CD14-positive monocyte (primary cell): ENCODE measurements around the gene SERINC2. TPM values are rescaled to one million over a fixed set of nuclear protein-coding genes. Genes with fewer than 3 reads are reported as not detected.

Experiments used
- DNase-seq, 3 donors: peaks; one replicate each; pipeline ENCODE4 v3.0.0-alpha.2; 2011 to 2022
- H2AFZ ChIP-seq: 2 replicates; pipeline ENCODE4 v1.6.0; 2012; ENCODE audit warnings: mild to moderate bottlenecking, low read depth, low read length, inconsistent platforms; ENCODE audit not compliant: insufficient read depth, poor library complexity, severe bottlenecking
- H3K27ac ChIP-seq, 2 donors: 1 replicate in 1 of 2; 2 replicates in 1 of 2; pipeline ENCODE4 v1.5.1; 2012 to 2013; ENCODE audit warnings: low read length in 2 of 2, control low read depth in 1 of 2, inconsistent platforms in 1 of 2, low read depth in 1 of 2, mild to moderate bottlenecking in 1 of 2
- H3K27me3 ChIP-seq, 2 donors: one replicate each; pipeline versions ENCODE4 v1.6.0 to v1.6.1; 2011 to 2013; ENCODE audit warnings: low read length in 2 of 2; ENCODE audit not compliant: control insufficient read depth in 2 of 2, insufficient read depth in 2 of 2
- H3K36me3 ChIP-seq, 2 donors: replicated peaks in 1 of 2; 1 replicate in 1 of 2; 2 replicates in 1 of 2; pipeline versions ENCODE4 v1.5.1 to v1.6.1; 2012 to 2013; ENCODE audit warnings: low read length in 2 of 2, control low read depth in 1 of 2, inconsistent platforms in 1 of 2, mild to moderate bottlenecking in 1 of 2; ENCODE audit not compliant: insufficient read depth in 2 of 2, control insufficient read depth in 1 of 2
- H3K4me1 ChIP-seq, 2 donors: 1 replicate in 1 of 2; 2 replicates in 1 of 2; pipeline versions ENCODE4 v1.5.1 to v1.6.1; 2012 to 2013; ENCODE audit warnings: low read length in 2 of 2, control low read depth in 1 of 2, inconsistent platforms in 1 of 2, mild to moderate bottlenecking in 1 of 2, moderate library complexity in 1 of 2; ENCODE audit not compliant: insufficient read depth in 2 of 2, control insufficient read depth in 1 of 2
- H3K4me2 ChIP-seq: replicated peaks from 2 replicates; pipeline ENCODE3; 2012; ENCODE audit warnings: low read length, moderate library complexity, mild to moderate bottlenecking; ENCODE audit not compliant: poor library complexity, severe bottlenecking; ENCODE audit errors: extremely low read depth
- H3K4me3 ChIP-seq, 3 experiments: fragments of 200-600 bp in 1 of 3; sonication (generic) in 1 of 3; replicated peaks in 1 of 3; 1 replicate in 2 of 3; 2 replicates in 1 of 3; pipeline ENCODE4 v1.5.1; 2011 to 2013; ENCODE audit warnings: low read length in 3 of 3, mild to moderate bottlenecking in 3 of 3, control low read depth in 2 of 3, low read depth in 2 of 3, inconsistent platforms in 1 of 3, moderate library complexity in 1 of 3
- H3K79me2 ChIP-seq: 2 replicates; pipeline ENCODE4 v1.6.0; 2012; ENCODE audit warnings: mild to moderate bottlenecking, control low read depth, inconsistent platforms, low read length, moderate library complexity; ENCODE audit not compliant: insufficient read depth
- H3K9ac ChIP-seq: 2 replicates; pipeline ENCODE4 v1.6.0; 2017; ENCODE audit warnings: low read length, mild to moderate bottlenecking; ENCODE audit not compliant: insufficient read depth, poor library complexity, severe bottlenecking
- H3K9me3 ChIP-seq, 2 donors: replicated peaks in 1 of 2; 1 replicate in 1 of 2; 2 replicates in 1 of 2; pipeline versions ENCODE4 v1.5.1 to v1.6.1; 2012 to 2013; ENCODE audit warnings: low read length in 2 of 2, control low read depth in 1 of 2; ENCODE audit not compliant: control insufficient read depth in 1 of 2, insufficient read depth in 1 of 2
- H4K20me1 ChIP-seq: 2 replicates; pipeline ENCODE4 v1.6.0; 2012; ENCODE audit warnings: mild to moderate bottlenecking, low read length, control low read depth, moderate library complexity; ENCODE audit not compliant: insufficient read depth
- H3K27ac Mint-ChIP-seq, 7 donors: one replicate each; pipeline ENCODE4 v1.8.0; 2020; ENCODE audit warnings: mild to moderate bottlenecking in 7 of 7, mixed read lengths in 7 of 7, moderate library complexity in 6 of 7, inconsistent platforms in 2 of 7
- H3K27me3 Mint-ChIP-seq, 3 donors: one replicate each; pipeline ENCODE4 v1.8.0; 2021 to 2022; ENCODE audit warnings: low read depth in 3 of 3, mild to moderate bottlenecking in 3 of 3, mixed read lengths in 3 of 3, moderate library complexity in 3 of 3, inconsistent platforms in 1 of 3
- H3K36me3 Mint-ChIP-seq, 2 donors: one replicate each; pipeline ENCODE4 v1.8.0; 2020; ENCODE audit warnings: mixed read lengths in 2 of 2, inconsistent platforms in 1 of 2, mild to moderate bottlenecking in 1 of 2
- H3K4me1 Mint-ChIP-seq: one replicate; pipeline ENCODE4 v1.8.0; 2020; ENCODE audit warnings: mild to moderate bottlenecking, mixed read lengths
- H3K4me3 Mint-ChIP-seq, 2 donors: one replicate each; pipeline ENCODE4 v1.8.0; 2020; ENCODE audit warnings: mild to moderate bottlenecking in 2 of 2, mixed read lengths in 2 of 2, moderate library complexity in 1 of 2
- H3K9me3 Mint-ChIP-seq, 7 donors: one replicate each; pipeline ENCODE4 v1.8.0; 2020 to 2022; ENCODE audit warnings: mixed read lengths in 7 of 7, mild to moderate bottlenecking in 6 of 7, moderate library complexity in 6 of 7, inconsistent platforms in 2 of 7
- WGBS: methylation state at CpG from one replicate; pipeline ENCODE4 v1.1.5; 2013; ENCODE audit warnings: missing lambda C conversion rate; ENCODE audit not compliant: insufficient coverage; 5-methylcytosine and 5-hydroxymethylcytosine counted together
- intact Hi-C, 2 donors: fragments of 100-400 bp; cut with micrococcal nuclease; formaldehyde crosslinking; loops; one replicate each; pipeline versions ENCODE4 v1.15.0 to v1.15.1; 2023
- polyA plus RNA-seq, 3 donors: library from polyadenylated mRNA; depleted of rRNA in 1 of 3; unstranded in 2 of 3; stranded (reverse) in 1 of 3; fragments of 300-500 nt in 2 of 3; fragments of >200 nt in 1 of 3; fragmentation: Illumina TruSeq in 2 of 3; gene quantifications; 1 replicate in 2 of 3; 2 replicates in 1 of 3; pipeline ENCODE4 v1.2.3, GENCODE V29; 2012 to 2021
- TF ChIP-seq, protein P1 (sequence below): fragments of 200-600 bp; IDR thresholded peaks from one replicate; pipeline ENCODE4 v1.8.0; 2022; ENCODE audit warnings: antibody characterized with exemption, mild to moderate bottlenecking

The SERINC2 gene
- polyA plus RNA-seq, 3 donors = 4.1 to 12.6 (median 7.8) TPM

DNA sequence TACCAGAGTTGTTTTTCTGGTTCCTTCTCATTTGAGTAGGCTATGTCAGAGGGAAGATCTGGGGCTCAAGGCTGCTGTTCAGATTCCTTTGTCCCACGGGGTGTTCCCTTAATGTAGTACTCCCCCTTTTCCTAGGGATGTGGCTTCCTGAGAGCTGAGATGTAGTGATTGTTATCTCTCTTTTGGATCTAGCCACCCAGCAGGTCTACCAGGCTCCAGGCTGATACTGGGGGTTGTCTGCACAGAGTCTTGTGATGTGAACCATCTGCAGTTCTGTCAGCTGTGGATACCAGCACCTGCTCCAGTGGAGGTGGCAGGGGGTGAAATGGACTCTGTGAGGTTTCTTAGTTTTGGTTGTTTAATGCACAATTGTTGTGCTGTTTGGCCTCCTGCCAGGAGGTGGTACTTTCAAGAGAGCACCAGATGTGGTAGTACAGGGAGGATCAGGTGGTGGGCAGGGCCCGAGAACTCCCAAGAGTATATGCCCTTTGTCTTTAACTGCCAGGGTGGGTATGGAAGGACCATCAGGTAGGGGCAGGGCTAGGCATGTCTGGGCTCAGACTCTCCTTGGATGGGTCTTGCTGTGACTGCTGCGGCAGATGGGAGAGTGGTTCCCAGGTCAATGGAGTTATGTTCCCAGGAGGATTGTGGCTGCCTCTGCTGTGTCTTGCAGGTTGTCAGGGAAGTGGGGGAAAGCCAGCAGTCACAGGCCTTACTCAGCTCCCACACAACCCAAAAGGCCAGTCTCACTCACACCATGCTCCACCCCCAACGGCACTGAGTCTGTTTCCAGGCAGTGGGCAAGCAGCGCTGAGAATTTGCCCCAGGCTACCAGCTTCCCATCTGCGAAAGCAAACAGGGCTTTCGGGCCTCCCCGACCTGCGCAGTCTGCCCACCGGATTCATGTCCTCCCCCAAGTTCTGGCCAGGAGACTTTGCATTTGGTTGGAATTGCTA lies 64.2 kb downstream of the SERINC2 start:
- H3K9ac ChIP-seq = no peak overlapping the region
- TF ChIP-seq, protein P1, sequence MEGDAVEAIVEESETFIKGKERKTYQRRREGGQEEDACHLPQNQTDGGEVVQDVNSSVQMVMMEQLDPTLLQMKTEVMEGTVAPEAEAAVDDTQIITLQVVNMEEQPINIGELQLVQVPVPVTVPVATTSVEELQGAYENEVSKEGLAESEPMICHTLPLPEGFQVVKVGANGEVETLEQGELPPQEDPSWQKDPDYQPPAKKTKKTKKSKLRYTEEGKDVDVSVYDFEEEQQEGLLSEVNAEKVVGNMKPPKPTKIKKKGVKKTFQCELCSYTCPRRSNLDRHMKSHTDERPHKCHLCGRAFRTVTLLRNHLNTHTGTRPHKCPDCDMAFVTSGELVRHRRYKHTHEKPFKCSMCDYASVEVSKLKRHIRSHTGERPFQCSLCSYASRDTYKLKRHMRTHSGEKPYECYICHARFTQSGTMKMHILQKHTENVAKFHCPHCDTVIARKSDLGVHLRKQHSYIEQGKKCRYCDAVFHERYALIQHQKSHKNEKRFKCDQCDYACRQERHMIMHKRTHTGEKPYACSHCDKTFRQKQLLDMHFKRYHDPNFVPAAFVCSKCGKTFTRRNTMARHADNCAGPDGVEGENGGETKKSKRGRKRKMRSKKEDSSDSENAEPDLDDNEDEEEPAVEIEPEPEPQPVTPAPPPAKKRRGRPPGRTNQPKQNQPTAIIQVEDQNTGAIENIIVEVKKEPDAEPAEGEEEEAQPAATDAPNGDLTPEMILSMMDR = no peak
- Mint-ChIP-seq H3K9me3 (peaks cover 10 to 33% (median 21%) of the 10 kb centered on the region in 7 donors), H3K27ac (peak overlapping the region in 2 of 7 donors; percentile 30 to 42), H3K27me3 (peaks cover 0 to 2% (median 0%) of the 10 kb centered on the region in 3 donors), H3K4me3 (no peak overlapping the region), H3K36me3 (peaks cover 2 to 3% of the 10 kb centered on the region in 2 donors), H3K4me1 (peaks cover 20% of the 10 kb centered on the region)
- peaks cover 0 to 14% of the 10 kb centered on the region in 2 donors for H3K9me3 ChIP-seq
- H4K20me1 ChIP-seq = no peaks in the 10 kb centered on the region
- no peak for DNase-seq
- H3K36me3 ChIP-seq = no peaks in the 10 kb centered on the region
- peaks cover 11 to 17% of the 10 kb centered on the region in 2 donors for H3K4me1 ChIP-seq
- no peak overlapping the region for H2AFZ ChIP-seq
- no peak overlapping the region for H3K4me2 ChIP-seq
- H3K79me2 ChIP-seq = no peaks in the 10 kb centered on the region
- intact Hi-C loops = no loop called here
- H3K4me3 ChIP-seq = no peak overlapping the region
- H3K27me3 ChIP-seq = no peaks in the 10 kb centered on the region
- H3K27ac ChIP-seq = no peak overlapping the region
- 84% methylated on average over 8 of the region's 10 CpGs for WGBS

DNA sequence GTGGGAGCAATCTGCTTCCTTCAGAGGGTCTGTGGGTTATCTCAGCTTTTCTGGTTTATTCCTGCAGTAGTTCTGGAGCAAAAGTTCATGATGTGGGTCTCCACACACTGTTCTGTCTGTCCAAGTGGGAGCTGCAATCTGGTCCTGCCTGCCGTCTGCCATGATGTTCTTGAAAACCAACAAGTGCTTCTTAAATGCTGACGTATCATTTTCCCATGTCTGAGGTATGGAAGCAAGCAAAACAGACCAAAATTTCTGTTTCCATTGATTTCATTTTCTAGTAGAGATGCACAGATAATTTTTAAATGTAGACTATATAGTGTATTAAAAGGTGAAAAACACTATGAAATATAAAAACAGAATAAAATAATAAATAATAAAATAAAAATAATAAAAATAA lies 65.2 kb downstream of the SERINC2 start:
- no peak for DNase-seq
- peaks cover 0 to 2% (median 0%) of the 10 kb centered on the region in 3 donors for H3K27me3 Mint-ChIP-seq
- Histone ChIP-seq H2AFZ (no peak overlapping the region), H4K20me1 (no peaks in the 10 kb centered on the region), H3K27ac (no peak overlapping the region), H3K4me3 (no peak overlapping the region), H3K9ac (no peak overlapping the region), H3K79me2 (no peaks in the 10 kb centered on the region), H3K36me3 (no peaks in the 10 kb centered on the region), H3K4me1 (peaks cover 20 to 27% of the 10 kb centered on the region in 2 donors), H3K9me3 (peaks cover 0 to 7% of the 10 kb centered on the region in 2 donors), H3K27me3 (no peaks in the 10 kb centered on the region), H3K4me2 (no peak overlapping the region)
- H3K9me3 Mint-ChIP-seq = peaks cover 4 to 26% (median 12%) of the 10 kb centered on the region in 7 donors
- peaks cover 3 to 5% of the 10 kb centered on the region in 2 donors for H3K36me3 Mint-ChIP-seq
- TF ChIP-seq, protein P1 = no peak
- intact Hi-C loops = no loop called here
- H3K4me3 Mint-ChIP-seq = no peak overlapping the region
- 100% methylated on average over 1 of the region's 2 CpGs for WGBS
- H3K4me1 Mint-ChIP-seq = peaks cover 24% of the 10 kb centered on the region
- no peak overlapping the region for H3K27ac Mint-ChIP-seq
